Measurements from ENCODE around the gene PRKACA.

Gene PRKACA

DNA sequence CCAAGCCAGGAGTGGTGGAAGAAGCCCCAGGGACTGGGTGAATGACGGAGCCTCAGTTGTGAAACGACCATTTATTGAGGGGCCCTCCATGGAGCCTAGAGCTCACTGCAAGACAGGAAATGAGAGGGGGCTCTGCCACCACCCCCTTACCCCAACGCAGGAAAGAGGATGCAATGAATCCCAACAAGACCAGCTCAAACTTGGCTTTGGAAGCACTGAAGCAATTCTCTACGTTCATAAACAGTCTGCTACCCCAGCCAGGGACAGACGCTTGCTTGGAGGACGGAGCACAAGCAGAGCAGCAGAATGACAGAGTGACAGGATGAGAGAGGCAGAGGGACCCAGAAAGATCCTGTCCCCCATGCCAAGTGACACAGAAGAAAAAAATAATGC lies 1.0 kb downstream of the PRKACA start:
- no peak for DNase-seq (ENCODE audit: low read depth)

DNA sequence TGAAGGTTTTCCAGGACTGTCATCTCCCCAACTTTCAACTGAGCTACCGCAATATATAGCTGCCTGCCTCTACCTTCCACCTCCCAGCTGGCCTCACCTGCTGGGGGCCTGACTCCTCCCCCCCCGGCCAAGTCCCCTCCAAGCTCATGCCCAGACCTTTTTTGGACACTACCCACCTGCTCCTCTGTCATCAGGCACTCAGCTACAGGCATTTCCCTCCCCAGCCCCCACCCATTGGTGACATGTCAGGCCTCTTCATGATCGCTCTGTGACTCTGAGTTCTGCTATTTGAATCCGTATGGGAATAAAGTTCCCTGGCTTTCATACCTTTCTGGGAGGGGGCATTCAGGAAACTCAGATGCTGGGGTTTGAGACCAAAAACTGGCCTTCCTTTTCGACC lies 1.8 kb downstream of the PRKACA start:
- DNase-seq (ENCODE audit: low read depth): no peak

DNA sequence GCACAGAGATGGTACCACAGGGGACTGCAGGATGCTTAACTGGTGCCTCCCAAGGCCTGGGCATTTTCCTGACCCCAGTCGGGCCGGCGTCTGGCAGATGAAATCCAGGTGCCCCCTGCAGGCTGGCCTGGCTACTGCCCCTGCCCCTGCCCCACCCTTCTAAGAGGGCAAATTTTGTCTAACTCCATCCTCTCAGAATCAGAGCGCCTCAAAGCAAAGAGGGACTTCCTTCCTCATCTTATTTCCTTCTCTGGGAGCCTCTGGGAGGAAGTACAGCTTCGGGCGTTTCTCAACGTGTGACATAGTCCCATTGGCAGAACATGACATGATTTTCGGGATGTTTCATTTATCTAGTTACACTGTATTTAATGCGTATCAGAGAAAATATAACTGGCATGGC lies 2.7 kb downstream of the PRKACA start:
- no peak for DNase-seq (ENCODE audit: low read depth)

DNA sequence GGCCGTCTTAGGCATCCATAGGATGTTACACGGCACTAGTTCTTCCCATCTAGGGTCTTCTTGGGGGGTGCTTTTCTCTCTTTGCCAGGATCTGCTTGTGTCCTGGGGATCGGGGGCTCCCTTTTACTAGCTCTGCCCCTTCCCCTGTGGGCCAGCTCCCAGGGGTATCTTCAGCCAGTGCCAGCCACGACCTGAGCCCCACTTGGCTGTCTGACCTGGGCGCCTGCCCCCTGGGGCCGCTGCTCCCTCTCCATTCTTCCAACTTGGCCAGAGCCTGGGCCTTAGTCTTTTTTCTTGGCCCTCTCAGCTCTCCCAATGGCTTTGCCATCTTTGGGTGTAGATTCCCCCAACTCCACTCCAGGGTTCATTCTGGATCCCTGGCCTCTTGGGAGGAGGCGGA lies 3.1 kb downstream of the PRKACA start:
- DNase-seq (ENCODE audit: low read depth): no peak

DNA sequence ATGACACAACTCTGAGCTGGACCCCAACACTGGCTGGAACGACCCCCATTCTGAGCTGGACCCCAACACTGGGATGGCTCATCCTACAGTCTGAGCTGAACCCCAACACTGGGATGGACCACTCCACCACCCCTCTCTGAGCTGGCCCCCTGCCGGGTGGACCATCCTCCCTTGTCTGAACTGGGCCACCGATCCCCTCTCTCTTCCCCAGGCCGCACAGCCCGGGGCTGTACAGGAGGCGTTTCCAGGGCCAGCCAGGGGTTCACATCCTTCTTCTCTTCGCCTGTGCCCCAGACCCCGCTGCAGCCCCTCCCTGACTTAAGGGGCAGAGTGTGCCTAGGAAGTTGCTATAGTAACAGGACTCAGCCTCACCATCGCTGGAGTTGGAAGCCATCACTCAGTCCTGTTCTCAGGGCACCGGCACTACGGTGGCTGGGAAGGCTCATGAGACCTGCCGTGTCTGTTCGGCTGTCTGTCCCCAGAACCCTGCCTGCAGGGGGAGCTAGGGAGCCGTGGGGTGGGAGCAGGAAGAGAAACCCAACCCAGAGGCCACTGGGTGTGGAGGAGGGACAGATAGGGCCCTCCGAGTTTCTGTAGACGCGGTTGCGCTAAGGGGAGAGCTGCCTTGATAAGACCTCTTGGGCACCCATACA lies 3.7 kb downstream of the PRKACA start:
- DNase-seq (ENCODE audit: low read depth): peak; percentile 17

DNA sequence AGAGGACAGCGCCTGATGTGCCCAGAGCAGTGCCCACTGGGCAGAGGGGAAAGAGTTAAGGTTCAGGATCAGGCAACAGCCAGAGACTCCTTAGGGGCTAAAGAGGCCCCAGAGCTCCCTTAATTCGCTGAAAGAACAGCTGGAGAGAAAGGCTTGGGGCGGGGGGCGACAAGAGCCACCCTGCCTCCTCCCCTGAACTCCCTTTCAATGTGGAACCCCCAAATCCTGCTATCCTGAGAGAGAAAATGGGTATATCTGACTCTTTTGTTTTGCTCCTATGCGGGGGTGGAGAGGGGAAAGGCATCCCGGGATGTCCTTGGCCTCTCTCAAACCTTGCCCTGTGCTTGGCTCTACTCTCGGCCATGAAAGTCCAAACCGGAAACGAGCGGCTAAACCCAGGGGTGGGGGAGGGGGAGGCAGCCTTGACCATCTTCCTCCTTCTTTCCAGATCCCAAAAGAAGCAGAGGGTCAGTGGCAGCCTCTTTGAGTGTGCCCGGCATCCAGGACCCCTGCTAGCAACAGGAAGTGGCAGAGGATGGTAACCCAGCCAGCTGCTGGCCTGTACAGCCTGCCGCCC lies 4.7 kb downstream of the PRKACA start:
- no peak for DNase-seq (ENCODE audit: low read depth)

DNA sequence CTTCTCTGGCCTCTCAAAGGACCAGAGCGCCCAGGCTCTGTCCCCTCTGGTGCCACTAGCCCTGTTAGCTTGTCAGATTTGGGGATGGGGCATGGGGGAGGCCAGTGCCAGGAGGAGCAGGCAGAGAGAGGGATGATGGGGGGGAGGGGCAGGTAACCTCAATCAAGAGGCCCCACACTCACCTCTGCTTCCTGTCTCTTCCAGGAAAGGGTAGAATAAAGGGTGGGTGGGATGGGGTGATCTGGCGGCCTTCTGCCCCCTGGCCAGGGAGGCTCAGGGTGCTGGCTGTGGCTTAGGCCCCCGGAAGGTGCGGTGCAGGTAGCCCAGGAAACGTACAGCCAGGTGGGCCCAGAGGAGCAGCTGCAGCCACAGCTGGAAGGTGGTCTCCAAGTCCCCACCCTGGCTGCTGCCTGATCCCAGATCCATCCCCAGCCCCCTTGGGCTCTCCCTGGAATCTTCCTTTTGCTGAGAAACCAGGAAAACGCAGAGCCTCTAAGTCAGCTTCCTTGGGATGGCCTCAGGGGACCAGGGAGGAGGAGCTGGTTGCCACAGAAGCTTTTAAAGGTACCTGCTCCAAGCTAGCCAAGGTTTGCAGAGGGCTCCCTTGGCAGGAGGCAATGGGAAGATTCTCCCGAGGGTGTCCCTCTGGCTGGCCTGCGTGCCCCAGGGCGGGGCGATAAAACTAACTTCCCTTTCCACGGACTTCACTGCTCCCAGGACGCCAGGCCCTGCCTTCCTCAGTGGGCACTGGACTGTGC lies 5.3 kb downstream of the PRKACA start:
- DNase-seq (ENCODE audit: low read depth): no peak

DNA sequence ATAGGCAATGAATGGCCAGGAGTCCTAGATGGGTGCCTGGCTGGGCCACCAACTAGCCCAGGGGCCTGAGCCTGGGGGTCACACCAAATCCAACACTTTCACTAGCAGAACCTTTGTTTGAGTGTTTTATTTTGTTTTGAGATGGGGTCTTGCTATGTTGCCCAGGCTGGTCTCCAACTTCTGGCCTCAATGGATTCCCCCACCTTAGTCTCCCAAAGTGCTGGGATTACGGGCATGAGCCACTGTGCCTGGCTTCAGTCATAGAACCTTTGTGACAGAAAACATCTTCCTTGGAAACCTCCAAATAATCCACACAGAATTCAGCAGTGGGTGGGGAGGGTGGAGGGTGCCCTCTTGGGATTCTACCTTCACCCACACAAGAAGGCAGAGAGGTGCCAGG lies 6.1 kb downstream of the PRKACA start:
- DNase-seq (ENCODE audit: low read depth): no peak

DNA sequence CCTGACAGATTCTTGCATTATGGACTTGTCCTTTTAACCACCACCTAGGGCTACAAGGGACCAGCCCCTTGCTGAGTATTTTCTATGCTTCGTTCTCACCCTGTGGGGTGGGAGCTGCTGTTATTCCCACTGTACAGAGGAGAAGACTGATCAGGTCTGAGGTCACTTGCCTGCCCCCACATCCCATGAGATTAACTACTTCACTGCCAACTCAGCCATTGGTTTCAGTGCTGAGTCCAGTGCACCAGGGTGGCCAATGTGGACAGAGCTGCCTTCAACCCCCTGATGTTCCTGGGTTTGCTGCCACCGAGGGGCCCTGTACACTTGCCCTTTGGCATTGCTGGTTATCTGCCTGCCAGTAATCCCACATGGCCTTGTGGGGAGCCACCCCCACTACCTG lies 6.9 kb downstream of the PRKACA start:
- DNase-seq (ENCODE audit: low read depth): no peak

DNA sequence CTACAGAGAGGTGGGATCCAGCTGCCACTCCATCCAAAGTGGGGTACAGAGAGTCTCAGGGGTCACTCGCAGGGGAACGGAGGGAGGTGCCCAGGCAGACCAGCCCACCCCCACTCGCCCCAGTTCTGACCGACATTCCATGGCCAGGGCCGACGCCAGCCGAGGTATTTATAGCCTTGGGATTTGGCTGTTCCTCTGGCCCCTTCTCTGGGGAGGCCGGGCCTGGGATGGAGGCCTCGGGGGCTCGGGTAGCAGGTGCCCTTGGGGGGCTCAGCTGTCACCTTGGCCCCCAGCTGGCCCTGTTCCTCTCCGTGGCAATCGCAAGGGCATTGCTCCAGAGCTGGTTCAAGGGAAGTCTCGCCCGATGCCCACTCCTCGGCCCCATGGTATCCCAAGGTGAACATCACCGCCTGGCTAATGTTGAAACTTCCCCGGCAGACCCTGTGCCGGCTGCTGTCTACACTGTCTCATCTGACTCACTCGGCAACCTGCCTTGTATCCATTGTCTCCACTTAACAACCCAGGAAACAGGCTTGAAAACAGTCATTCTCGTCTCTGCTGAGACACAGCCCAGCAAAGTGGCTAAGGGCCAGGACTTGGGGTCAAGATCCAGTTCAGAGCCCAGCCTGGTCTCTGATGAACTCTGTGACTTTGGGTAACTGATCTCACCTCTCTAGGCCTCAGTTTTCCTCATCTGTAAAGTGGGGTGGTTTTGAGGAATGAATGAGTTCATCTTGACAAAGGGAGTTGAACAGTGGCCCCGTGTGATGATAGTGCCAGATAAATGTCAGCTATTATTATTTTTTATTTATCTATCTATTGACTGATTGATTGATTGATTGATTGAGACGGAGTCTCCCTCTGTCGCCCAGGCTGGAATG lies 9.7 kb downstream of the PRKACA start:
- no peak for DNase-seq (ENCODE audit: low read depth)

DNA sequence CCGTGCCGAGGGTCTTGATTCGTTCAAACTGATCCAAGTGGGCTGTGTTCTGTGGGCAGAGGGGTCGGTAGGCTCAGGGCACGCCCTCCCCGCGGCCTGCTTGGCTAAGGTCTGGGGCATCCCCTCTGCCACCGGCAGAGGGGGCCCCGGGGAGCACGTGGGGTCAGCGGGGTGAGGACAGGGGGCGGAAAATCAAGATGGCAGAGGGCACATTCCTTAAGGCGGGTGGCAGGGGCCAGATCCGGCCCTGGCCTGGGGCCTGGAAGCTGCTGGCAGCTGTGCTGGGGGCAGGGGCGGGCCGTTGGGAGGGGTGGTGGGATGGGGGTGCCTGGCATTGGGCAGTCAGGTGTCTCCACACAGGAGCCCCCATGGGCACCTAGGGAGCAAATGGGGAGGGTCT lies 10.7 kb downstream of the PRKACA start:
- no peak for DNase-seq (ENCODE audit: low read depth)

DNA sequence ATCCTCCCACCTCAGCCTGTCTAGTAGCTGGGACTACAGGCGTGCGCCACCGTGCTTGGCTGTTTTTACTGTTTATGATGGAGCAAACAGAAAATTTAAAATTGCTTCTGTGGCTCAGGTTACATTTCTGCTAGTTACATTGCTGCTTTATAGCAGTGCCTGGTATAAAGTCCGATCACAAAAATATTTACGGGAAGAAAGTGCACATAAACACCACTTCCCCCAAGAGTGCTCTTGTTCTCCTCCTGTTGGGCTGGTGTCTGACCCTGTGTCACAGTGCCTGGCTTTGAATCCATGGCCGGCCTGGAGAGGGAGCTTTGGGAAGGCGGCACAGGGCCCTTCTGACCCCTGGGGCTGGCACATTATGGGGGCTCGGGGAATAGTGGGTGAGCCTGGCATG lies 11.9 kb downstream of the PRKACA start:
- DNase-seq (ENCODE audit: low read depth): no peak

DNA sequence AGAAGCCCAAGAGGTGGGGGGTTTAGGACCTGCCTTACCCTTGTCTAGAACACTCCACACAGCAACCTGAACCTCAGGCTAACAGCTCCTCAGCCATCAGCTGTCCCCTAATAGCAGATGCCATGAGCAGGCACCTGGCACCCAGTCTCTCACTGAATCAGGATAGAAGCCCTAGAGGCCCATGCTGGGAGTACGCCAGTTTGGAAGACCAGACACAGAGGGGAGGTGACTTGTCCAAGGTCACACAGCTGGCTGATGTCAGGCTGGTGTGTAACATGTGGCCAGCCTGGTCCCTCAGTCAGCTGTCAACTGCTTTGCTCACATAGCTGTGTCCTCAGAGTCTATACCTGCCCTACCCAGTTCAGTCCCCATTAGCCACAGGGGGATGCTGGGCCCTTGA lies 14.3 kb downstream of the PRKACA start:
- no peak for DNase-seq (ENCODE audit: low read depth)

DNA sequence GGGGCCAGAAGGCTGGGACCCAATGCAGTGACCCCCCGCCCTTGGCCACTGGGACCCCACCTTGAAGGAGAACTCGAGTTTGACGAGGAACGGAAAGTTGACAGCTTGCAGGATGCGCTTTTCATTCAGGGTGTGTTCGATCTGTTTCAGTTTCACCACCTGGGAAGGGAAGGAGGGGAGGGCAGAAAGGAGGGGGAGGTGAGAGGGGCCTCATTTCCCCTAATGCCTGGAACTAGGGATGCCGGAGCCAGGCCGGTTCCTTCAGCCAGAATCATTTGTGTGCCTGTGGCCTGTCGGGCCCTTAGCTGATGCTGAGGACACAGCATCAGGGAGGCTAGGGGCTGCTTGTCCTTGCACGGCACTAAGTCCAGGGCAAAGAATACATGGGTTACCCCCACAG lies 14.8 kb downstream of the PRKACA start:
- DNase-seq (ENCODE audit: low read depth): no peak

DNA sequence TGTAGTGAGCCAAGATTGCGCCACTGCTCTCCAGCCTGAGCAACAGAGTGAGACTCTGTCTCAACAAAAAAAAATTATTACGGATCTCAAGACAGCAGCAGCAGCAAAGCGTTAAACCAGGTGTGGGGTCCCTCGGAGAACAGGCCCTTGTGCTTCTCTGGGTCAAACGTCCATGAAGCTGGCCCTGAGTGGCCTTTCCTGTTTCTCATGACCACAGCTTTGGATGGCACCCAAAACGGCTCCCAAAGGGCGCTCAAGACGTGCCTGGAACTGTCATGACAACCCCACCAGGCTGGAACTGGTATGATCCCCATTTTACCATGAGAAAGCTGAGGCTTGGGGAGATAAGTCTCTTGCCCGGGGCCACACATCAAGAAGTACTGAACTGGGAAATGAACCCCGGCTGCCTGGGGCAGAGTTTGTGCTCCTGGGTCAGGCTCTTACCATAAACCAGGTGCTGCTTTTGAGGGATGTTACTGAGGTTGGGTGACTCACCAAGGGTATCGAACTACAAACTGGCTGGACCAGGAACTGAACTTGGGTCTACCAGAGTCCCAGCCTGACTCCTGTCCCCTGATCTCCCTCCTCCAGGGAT lies 15.4 kb downstream of the PRKACA start:
- no peak for DNase-seq (ENCODE audit: low read depth)

DNA sequence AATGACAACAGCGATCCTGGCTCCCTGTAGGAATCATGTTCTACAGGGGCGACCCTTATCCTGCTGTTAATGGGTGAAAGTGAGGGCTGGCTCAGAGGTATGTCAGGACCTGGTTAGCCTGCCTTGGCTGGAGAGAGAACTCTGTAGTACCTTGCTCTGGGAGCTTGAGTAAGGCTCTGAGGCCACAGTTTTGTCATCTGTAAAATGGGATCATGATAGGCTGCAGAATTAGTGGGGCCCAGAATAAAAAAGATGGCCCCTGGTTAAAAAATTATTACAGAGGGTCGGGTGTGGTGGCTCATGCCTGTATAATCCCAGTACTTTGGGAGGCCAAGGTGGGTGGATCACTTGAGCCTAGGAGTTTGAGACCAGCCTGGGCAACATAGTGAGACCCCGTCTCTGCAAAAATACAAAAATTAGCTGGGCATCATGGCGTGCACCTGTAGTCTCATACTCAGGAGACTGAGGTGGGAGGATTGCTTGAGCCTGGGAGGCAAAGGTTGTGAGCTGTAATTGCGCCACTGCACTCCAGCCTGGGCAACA lies 16.5 kb downstream of the PRKACA start:
- no peak for DNase-seq (ENCODE audit: low read depth)

DNA sequence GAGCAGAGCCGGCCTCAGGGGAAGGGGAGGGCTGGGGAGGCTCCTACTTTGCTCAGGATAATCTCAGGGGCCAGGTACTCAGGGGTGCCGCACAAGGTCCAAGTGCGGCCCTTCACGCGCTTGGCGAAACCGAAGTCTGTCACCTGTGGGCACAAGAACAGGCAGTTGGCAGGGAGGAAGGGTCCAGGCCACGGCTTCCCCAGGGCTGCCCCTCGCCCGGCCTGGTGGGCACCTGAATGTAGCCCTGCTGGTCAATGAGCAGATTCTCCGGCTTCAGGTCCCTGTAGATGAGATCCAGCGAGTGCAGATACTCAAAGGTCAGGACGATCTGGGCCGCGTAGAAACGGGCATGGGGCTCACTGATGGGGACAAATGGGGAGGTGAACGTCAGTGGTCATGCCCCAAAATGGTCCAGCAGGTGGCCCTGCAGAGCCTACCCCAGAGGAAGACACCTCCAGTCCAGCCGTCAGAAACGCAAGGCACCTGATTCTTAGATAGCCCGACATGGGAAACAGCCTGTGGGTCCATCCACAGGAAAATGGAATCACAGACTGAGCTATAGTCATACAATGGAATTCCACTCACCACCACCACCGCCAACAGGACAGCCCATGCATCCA lies 19.9 kb downstream of the PRKACA start:
- no peak for DNase-seq (ENCODE audit: low read depth)

DNA sequence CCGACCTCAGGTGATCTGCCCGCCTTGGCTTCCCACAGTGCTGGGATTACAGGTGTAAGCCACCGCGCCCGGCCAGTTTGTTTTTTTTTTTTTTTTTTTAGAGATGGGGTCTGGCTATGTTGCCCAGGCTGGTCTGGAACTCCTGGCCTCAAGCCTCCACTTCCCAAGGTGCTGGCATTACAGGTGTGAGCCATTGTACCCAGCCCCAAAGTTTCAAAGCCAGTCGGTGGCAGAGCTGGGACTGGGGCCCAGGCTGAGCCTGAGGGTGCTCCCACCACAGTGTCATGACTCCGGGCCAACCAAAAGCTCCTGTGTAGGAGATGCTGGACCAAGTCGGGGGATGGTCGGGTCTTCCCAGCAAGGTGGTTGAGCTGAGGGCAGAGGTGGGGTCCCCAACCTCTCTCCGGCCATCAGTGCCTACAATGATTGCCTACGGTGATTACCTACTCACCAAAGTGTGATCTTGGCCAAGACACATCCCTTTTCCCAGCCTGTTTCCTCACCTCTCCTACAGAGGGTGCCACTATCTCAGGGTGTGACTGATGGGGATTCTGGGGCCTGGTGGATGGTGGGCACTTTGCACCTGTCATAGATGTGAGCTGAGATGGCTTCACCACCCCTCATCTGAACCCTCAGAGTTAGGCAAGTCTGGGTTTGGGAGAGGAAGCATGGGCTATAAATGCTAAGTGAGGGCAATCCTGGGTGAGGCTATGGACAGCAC lies 21.1 kb downstream of the PRKACA start:
- no peak for DNase-seq (ENCODE audit: low read depth)

DNA sequence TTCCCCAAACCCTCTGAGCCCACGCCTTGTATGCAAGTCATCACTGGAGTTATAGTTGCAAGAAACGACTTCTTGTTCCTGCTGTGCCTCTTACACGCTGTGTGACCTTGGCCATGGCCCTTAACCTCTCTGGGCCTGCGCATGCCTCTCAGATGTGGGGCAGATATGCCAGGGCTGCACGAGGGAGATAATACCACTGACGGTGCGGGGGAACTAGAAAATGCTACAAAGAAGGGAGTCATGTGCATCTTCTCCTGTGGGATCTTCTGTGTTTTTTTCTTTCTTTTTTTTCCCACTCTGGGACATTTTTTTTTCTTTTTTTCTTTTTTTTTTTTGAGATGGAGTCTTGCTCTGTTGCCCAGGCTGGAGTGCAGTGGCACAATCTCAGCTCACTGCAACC lies 22.7 kb downstream of the PRKACA start:
- DNase-seq (ENCODE audit: low read depth): no peak

DNA sequence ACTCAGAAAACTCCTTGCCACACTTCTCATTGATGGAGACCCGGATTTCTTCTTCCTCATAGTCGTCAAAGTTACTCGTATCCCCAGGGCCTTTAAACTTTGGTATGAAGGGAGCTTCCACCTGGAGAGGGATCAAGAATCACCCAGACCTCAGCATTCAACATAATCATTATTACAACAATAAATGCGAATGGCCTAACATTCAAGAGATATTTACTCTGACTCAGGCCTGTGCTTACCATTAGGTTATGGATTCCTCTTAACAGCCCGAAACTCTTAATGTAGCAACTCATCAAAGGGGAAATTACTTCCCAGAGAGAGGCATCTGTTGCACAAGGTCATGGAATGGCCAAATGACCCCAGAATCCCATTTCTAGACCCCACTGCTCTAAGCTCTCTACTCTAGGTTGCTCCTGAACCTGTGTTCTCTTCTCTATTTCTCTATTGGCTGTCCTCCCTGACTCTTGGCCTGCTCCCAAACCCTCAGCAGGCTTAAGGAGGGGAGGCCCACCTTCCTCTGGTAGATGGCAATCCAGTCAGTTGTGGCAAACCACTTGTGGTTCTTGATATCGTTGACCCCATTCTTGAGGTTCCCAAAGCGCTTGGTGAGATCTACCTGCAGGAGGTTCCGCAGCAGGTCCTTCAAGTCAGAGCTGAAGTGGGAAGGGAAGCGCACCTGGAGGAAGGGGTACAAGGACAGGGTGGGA lies 24.3 kb downstream of the PRKACA start:
- no peak for DNase-seq (ENCODE audit: low read depth)
